Fibroblast of peridontal ligament (primary cell): Measurements from ENCODE around the gene PLEKHF1.
A peak's percentile ranks its signal among the peaks of the same experiment; 100 is the strongest.

Experiments
- DNase-seq: peaks from one replicate; pipeline ENCODE4 v3.0.0-alpha.2; 2010; ENCODE audit errors: extremely low read depth

PLEKHF1 gene

GRCh38 chr19:29634423-29635130 lies 30.7 kb upstream of the PLEKHF1 start:
- DNase-seq: no peak

GRCh38 chr19:29635963-29636362 lies 29.3 kb upstream of the PLEKHF1 start:
- no peak for DNase-seq

- no peak for DNase-seq
Measured at GRCh38 chr19:29636553-29637360, 28.5 kb upstream of the PLEKHF1 start.

- no peak for DNase-seq
Measured at GRCh38 chr19:29639086-29639485, 26.2 kb upstream of the PLEKHF1 start.

- no peak for DNase-seq
Measured at GRCh38 chr19:29640231-29640630, 25.0 kb upstream of the PLEKHF1 start.

GRCh38 chr19:29641597-29641996 lies 23.7 kb upstream of the PLEKHF1 start:
- no peak for DNase-seq

- peak; percentile 42 for DNase-seq
Measured at GRCh38 chr19:29643361-29643935, 21.8 kb upstream of the PLEKHF1 start.

GRCh38 chr19:29644210-29644609 lies 21.1 kb upstream of the PLEKHF1 start:
- no peak for DNase-seq

- DNase-seq: no peak
Measured at GRCh38 chr19:29645491-29645867, 19.8 kb upstream of the PLEKHF1 start.

GRCh38 chr19:29645911-29646310 lies 19.4 kb upstream of the PLEKHF1 start:
- DNase-seq: peak; percentile 65

- DNase-seq: no peak
Measured at GRCh38 chr19:29650772-29651387, 14.4 kb upstream of the PLEKHF1 start.

GRCh38 chr19:29651622-29652394 lies 13.5 kb upstream of the PLEKHF1 start:
- no peak for DNase-seq

GRCh38 chr19:29653398-29653797 lies 11.9 kb upstream of the PLEKHF1 start:
- DNase-seq: no peak

- no peak for DNase-seq
Measured at GRCh38 chr19:29655648-29656335, 9.5 kb upstream of the PLEKHF1 start.

- peak; percentile 64 for DNase-seq
Measured at GRCh38 chr19:29658221-29658991, 6.9 kb upstream of the PLEKHF1 start.

- no peak for DNase-seq
Measured at GRCh38 chr19:29660835-29661234, 4.4 kb upstream of the PLEKHF1 start.

GRCh38 chr19:29662278-29662603 lies 3.0 kb upstream of the PLEKHF1 start:
- DNase-seq: peak; percentile 67

GRCh38 chr19:29662604-29663404 lies 2.5 kb upstream of the PLEKHF1 start:
- peak; percentile 96 for DNase-seq
